GOT3 (cell line): ENCODE measurements around the gene OR2S2.

Experiments
- DNase-seq: peaks from one replicate; lab custom pipeline; 2025; ENCODE audit warnings: mixed read lengths; lab: John Stamatoyannopoulos, UW

Gene OR2S2

GRCh38 chr9:35909274-35909673, 48.7 kb downstream of the OR2S2 start, which contains the start of gene SPAAR:
SPAAR (plus strand) TSS chr9:35909490; CDS start chr9:35910464, 974 bp downstream.
- no peak for DNase-seq

- DNase-seq = no peak
Measured at GRCh38 chr9:35908504-35909125, 49.3 kb downstream of the OR2S2 start.

- DNase-seq = no peak
Measured at GRCh38 chr9:35907711-35908503, 50.0 kb downstream of the OR2S2 start.
